SK-MEL-5 (cell line): ENCODE results near the gene CLTB. TPM values are rescaled to one million over a fixed set of nuclear protein-coding genes. Genes with fewer than 3 reads are reported as not detected.

Source experiments
- DNase-seq: peaks from one replicate; pipeline ENCODE4 v3.0.0-alpha.2; 2016; ENCODE audit warnings: low read depth, low spot score
- in situ Hi-C: cut with HindIII; loops from 2 replicates; pipeline ENCODE4 v1.10.0; 2016; ENCODE audit warnings: low sequenced_read_pairs, high pct_unique_total_duplicates, low pct_unique_long_range_greater_than_20kb
- total RNA-seq: library from RNA; depleted of rRNA; stranded (reverse); fragments of >200 nt; shearing (Covaris generic); gene quantifications from 2 replicates; pipeline ENCODE4 v1.2.3, GENCODE V29; 2014

The CLTB gene
- total RNA-seq, 1 experiment from 2014 or later, result 58.3 TPM

GRCh38 chr5:176391479-176391878 is 24.9 kb downstream of the CLTB start:
- no peak for DNase-seq
- in situ Hi-C loops, result no loop called here

GRCh38 chr5:176389135-176390123 is 26.9 kb downstream of the CLTB start:
- in situ Hi-C loops, result no loop called here
- DNase-seq, result no peak

- DNase-seq, result peak; percentile 98
- in situ Hi-C loops, result no loop called here
Observed at GRCh38 chr5:176388444-176389134, 27.8 kb downstream of the CLTB start, which contains the start of the genes HIGD2A and NOP16. TSS of gene HIGD2A (plus strand) at chr5:176388751. CDS start at chr5:176388820, 69 bp downstream. TSS of gene NOP16 (minus strand) at chr5:176388598. CDS start at chr5:176388539, 59 bp downstream.

GRCh38 chr5:176388003-176388443 is 28.3 kb downstream of the CLTB start:
- in situ Hi-C loops, result no loop called here
- DNase-seq, result peak; percentile 24

- in situ Hi-C loops, result no loop called here
- no peak for DNase-seq
Observed at GRCh38 chr5:176387384-176387925, 28.9 kb downstream of the CLTB start.

- DNase-seq, result no peak
- in situ Hi-C loops, result no loop called here
Observed at GRCh38 chr5:176386491-176386890, 29.8 kb downstream of the CLTB start.

GRCh38 chr5:176384991-176385390 is 31.3 kb downstream of the CLTB start:
- DNase-seq, result no peak
- in situ Hi-C loops, result no loop called here

GRCh38 chr5:176384366-176384930 is 31.9 kb downstream of the CLTB start:
- DNase-seq, result no peak
- in situ Hi-C loops, result no loop called here

GRCh38 chr5:176383961-176384360 is 32.4 kb downstream of the CLTB start:
- in situ Hi-C loops, result no loop called here
- no peak for DNase-seq

GRCh38 chr5:176383248-176383905 is 33.0 kb downstream of the CLTB start:
- no peak for DNase-seq
- in situ Hi-C loops, result no loop called here

- no peak for DNase-seq
- in situ Hi-C loops, result no loop called here
Observed at GRCh38 chr5:176382721-176383120, 33.6 kb downstream of the CLTB start.

GRCh38 chr5:176381979-176382378 is 34.4 kb downstream of the CLTB start:
- in situ Hi-C loops, result no loop called here
- no peak for DNase-seq

GRCh38 chr5:176381423-176381822 is 34.9 kb downstream of the CLTB start:
- no peak for DNase-seq
- in situ Hi-C loops, result no loop called here

- no peak for DNase-seq
- in situ Hi-C loops, result no loop called here
Observed at GRCh38 chr5:176379881-176380280, 36.5 kb downstream of the CLTB start.

GRCh38 chr5:176373100-176373818 is 43.1 kb downstream of the CLTB start:
- DNase-seq, result no peak
- in situ Hi-C loops, result no loop called here

- DNase-seq, result peak; percentile 28
- in situ Hi-C loops, result no loop called here
Observed at GRCh38 chr5:176371621-176372539, 44.5 kb downstream of the CLTB start.
